ENCODE measurements around the gene MUL1. TPM values are rescaled to one million over a fixed set of nuclear protein-coding genes. Genes with fewer than 3 reads are reported as not detected.

Gene MUL1
- total and polyA plus RNA-seq, 12 donors = 7.6 to 60.3 (median 42.6) TPM

DNA sequence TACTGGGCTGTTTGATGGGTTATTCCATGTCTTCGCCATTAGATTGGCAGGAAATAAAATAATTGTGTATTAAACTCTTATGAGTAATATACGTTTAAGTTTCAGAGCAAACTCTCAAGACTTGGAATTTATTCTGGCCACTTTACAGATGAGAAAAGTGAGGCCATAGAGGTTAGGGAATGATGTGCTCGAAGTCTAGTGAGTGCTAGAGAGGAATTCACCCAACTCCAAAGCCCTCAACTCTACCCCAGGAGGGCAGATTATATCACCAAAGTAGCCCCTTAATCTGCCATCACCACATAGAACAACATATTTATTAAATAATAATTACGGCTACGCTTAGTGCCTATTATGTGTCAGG lies 440 bp upstream of the MUL1 start:
- intact Hi-C loops (cut with DNase I) = no loop called here
- peaks cover 0 to 34% (median 5%) of the 10 kb centered on the region in 9 donors for H3K36me3 ChIP-seq
- no peaks in the 10 kb centered on the region for H3K9me3 ChIP-seq
- H3K27me3 ChIP-seq = peaks cover 0 to 25% (median 6%) of the 10 kb centered on the region in 7 donors
- TF ChIP-seq, protein P1, sequence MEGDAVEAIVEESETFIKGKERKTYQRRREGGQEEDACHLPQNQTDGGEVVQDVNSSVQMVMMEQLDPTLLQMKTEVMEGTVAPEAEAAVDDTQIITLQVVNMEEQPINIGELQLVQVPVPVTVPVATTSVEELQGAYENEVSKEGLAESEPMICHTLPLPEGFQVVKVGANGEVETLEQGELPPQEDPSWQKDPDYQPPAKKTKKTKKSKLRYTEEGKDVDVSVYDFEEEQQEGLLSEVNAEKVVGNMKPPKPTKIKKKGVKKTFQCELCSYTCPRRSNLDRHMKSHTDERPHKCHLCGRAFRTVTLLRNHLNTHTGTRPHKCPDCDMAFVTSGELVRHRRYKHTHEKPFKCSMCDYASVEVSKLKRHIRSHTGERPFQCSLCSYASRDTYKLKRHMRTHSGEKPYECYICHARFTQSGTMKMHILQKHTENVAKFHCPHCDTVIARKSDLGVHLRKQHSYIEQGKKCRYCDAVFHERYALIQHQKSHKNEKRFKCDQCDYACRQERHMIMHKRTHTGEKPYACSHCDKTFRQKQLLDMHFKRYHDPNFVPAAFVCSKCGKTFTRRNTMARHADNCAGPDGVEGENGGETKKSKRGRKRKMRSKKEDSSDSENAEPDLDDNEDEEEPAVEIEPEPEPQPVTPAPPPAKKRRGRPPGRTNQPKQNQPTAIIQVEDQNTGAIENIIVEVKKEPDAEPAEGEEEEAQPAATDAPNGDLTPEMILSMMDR (IDR thresholded peaks at IDR 0.05) = no peak
- H3K4me1 ChIP-seq = peaks cover 0 to 47% (median 38%) of the 10 kb centered on the region in 9 donors
- H3K27ac ChIP-seq = peak overlapping the region in 9 of 10 donors; percentile 89 to 95 (median 93)
- H3K4me3 ChIP-seq = peak overlapping the region; percentile 67 to 99 (median 91)
- DNase-seq (no peak), ATAC-seq (no peak)
- 63 to 64% methylated on average over 5 of the region's 5 CpGs for WGBS, 2 donors

DNA sequence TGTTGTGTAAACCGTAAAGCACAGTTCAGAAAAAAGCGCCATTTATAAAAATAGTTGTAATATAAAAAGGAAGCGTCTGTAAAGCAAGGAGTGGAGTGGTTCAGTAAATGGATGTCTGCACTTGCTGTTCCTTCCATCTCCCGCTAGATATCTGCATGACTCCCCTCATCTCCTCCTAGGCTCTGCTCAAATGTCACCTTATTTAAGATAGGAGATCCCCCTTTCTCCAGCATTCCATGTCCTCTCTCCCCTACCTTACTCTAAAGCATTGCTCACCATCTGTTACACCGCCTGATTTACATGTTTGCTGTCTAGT lies 745 bp downstream of the MUL1 start:
- 25 to 27% methylated on average over 5 of the region's 5 CpGs for WGBS, 2 donors
- Histone ChIP-seq H3K9me3 (no peaks in the 10 kb centered on the region), H3K27ac (peak overlapping the region in 9 of 10 donors; percentile 89 to 95 (median 93)), H3K36me3 (peaks cover 0 to 46% (median 13%) of the 10 kb centered on the region in 9 donors), H3K27me3 (peaks cover 0 to 17% (median under 1%) of the 10 kb centered on the region in 7 donors), H3K4me1 (peaks cover 0 to 47% (median 38%) of the 10 kb centered on the region in 9 donors), H3K4me3 (peak overlapping the region; percentile 67 to 99 (median 91))
- no peak for DNase-seq
- intact Hi-C loops (cut with DNase I) = no loop called here
- TF ChIP-seq, protein P1 (IDR thresholded peaks at IDR 0.05) = no peak
- ATAC-seq = peak in 6 of 8 donors; percentile 4 to 21 (median 10)

DNA sequence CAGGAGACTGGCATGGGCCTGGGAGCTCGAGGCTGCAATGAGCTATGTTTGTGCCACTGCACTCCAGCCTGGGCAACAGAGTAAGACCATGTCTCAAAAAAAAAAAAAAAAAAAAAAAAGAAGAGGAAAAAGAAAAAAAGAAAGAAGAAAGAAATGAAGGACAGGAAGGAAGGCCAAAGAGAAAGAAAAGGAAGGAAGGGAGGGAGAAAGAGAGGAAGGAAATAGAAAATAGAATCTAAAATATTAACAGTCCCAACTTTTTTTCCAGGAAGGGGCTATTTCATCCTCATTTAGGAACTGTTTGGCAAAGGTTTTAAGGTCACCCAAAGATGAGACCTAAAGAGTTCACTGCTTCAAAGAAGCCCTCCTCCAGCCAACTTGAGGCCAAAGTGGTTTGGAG lies 2.5 kb downstream of the MUL1 start:
- TF ChIP-seq, protein P1 (IDR thresholded peaks at IDR 0.05) = no peak
- H3K9me3 ChIP-seq = no peaks in the 10 kb centered on the region
- intact Hi-C loops (cut with DNase I) = no loop called here
- DNase-seq (no peak), ATAC-seq (no peak)
- H3K27me3 ChIP-seq = peaks cover 0 to 2% (median 0%) of the 10 kb centered on the region in 7 donors
- H3K27ac ChIP-seq = no peak overlapping the region
- 91 to 95% methylated on average over 1 of the region's 1 CpG for WGBS, 2 donors
- H3K4me3 ChIP-seq = no peak overlapping the region
- H3K36me3 ChIP-seq = peaks cover 0 to 63% (median 23%) of the 10 kb centered on the region in 9 donors
- peaks cover 0 to 47% (median 38%) of the 10 kb centered on the region in 9 donors for H3K4me1 ChIP-seq

DNA sequence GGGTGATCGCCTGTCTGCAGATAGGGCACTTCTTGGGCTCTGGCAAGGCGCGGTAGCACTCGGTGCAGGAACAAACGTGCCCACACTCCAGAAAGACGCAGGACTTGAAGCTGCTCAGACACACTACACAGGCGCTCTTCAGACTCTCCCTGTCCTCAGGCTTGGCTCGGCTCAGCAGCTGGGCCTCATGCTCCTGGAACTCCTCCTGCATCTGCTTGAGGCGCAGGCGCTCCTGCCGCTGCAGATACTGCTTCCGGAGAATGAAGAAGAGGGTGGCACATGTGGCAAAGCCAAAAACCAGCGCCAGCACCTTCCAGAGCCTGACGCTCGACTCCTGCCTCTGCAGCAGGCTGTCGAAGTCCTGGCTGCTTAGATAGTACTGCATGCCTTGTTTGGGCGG lies 7.2 kb downstream of the MUL1 start:
- WGBS, 2 donors = 86 to 87% methylated on average over 17 of the region's 17 CpGs
- no peak for DNase-seq

More for the DNA sequence above, 7.2 kb downstream of the MUL1 start:
- ATAC-seq = peak in 1 of 8 donors; percentile 22
- Histone ChIP-seq H3K27me3 (no peaks in the 10 kb centered on the region), H3K9me3 (no peaks in the 10 kb centered on the region), H3K4me1 (peaks cover 0 to 29% (median 15%) of the 10 kb centered on the region in 9 donors), H3K4me3 (no peak overlapping the region), H3K36me3 (peaks cover 0 to 87% (median 53%) of the 10 kb centered on the region in 9 donors), H3K27ac (no peak overlapping the region)
- intact Hi-C loops (cut with DNase I) = no loop called here
- TF ChIP-seq, protein P1 (IDR thresholded peaks at IDR 0.05) = no peak

Measured in heart right ventricle (tissue), 16 donors.